22Rv1 (cell line): ENCODE measurements around the gene COL23A1.

Experiments
- H3K27ac ChIP-seq: fragments of 450-650 bp; 2 replicates; pipeline ENCODE4 v1.5.1; 2017
- ZFX ChIP-seq: fragments of 450-650 bp; IDR thresholded peaks from 2 replicates; pipeline ENCODE4 v1.6.1; 2017; ENCODE audit warnings: antibody characterized with exemption, borderline replicate concordance
- TF ChIP-seq, protein P1 (sequence below): fragments of 450-650 bp; IDR thresholded peaks from 2 replicates; pipeline ENCODE4 v1.5.1; 2017; ENCODE audit warnings: mild to moderate bottlenecking

Gene COL23A1

DNA sequence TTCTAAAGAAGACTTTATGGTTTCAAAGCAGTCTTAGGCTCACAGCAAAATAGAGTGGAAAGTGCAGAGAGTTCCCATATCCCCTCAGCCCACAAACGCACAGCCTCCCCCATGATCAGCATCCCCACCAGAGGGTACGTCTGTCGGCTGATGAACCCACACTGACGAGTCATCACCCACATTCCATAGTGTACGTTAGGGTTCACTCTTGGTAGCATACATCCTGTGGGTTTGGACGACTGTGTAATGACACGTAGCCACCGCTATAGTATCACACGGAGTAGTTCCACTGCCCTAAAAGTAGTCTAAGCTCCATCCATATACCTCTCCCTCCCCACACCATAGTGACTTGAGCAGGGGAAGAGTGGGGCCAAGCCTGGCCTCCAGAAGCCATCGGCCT is 221.9 kb downstream of the COL23A1 start:
- H3K27ac ChIP-seq = no peak overlapping the region
- TF ChIP-seq, protein P1, sequence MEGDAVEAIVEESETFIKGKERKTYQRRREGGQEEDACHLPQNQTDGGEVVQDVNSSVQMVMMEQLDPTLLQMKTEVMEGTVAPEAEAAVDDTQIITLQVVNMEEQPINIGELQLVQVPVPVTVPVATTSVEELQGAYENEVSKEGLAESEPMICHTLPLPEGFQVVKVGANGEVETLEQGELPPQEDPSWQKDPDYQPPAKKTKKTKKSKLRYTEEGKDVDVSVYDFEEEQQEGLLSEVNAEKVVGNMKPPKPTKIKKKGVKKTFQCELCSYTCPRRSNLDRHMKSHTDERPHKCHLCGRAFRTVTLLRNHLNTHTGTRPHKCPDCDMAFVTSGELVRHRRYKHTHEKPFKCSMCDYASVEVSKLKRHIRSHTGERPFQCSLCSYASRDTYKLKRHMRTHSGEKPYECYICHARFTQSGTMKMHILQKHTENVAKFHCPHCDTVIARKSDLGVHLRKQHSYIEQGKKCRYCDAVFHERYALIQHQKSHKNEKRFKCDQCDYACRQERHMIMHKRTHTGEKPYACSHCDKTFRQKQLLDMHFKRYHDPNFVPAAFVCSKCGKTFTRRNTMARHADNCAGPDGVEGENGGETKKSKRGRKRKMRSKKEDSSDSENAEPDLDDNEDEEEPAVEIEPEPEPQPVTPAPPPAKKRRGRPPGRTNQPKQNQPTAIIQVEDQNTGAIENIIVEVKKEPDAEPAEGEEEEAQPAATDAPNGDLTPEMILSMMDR = no peak
- TF ChIP-seq ZFX = no peak

DNA sequence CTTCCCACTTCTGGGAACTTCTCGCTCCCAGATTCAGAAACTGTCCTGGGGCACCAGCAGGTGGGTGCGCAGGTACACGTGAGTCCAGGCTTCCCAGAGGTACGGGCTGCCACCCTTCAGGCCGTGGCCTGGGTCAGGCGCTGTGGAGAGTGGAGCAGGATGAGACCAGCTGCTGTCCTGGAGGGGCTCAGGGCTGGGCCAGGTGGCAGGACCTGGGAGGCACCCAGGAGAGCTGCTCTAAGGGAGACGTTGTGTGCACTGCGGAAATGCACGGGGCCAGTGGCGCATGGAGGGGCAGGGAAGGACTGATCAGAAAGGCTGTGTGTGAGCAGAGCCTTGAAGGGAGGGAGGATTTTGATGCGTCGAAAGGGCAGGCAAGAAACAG is 222.5 kb downstream of the COL23A1 start:
- TF ChIP-seq, protein P1 = no peak
- no peak for TF ChIP-seq ZFX
- H3K27ac ChIP-seq = no peak overlapping the region

DNA sequence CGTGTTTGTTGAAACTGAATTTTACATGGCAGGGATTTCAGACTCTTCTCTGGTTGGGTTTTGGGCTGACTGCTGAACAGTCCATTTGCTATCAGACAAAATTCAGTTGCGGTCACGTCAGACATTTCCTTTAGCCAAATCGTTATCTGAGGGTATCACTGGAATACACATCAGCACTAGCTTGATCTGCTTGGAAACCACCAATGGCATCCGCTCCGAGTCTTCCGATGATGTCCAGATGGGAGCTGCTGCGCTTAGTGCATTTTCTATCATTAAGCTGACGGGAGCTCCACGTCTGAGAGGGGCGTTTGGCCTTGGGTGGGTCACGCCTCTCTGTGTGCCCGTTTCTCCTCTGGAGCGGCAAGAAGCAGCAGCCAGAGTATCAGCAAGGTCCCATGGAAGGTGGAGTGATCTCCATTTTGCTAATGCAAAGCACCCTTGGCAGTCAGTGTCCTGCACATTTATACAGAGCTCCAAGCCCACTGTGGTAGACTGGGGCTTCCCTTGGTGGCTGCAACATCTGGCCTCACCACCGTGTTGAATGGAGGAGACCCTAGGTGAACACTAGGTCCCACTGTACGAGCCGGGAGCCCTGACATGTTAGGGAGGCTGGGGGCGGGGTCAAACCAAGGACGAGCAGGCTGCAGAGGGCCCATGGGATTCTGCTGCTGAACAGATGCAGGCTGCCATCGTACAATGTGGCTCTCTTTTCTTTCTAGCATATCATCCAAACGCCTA is 223.0 kb downstream of the COL23A1 start:
- no peak for TF ChIP-seq ZFX
- TF ChIP-seq, protein P1 = no peak
- H3K27ac ChIP-seq = no peak overlapping the region

DNA sequence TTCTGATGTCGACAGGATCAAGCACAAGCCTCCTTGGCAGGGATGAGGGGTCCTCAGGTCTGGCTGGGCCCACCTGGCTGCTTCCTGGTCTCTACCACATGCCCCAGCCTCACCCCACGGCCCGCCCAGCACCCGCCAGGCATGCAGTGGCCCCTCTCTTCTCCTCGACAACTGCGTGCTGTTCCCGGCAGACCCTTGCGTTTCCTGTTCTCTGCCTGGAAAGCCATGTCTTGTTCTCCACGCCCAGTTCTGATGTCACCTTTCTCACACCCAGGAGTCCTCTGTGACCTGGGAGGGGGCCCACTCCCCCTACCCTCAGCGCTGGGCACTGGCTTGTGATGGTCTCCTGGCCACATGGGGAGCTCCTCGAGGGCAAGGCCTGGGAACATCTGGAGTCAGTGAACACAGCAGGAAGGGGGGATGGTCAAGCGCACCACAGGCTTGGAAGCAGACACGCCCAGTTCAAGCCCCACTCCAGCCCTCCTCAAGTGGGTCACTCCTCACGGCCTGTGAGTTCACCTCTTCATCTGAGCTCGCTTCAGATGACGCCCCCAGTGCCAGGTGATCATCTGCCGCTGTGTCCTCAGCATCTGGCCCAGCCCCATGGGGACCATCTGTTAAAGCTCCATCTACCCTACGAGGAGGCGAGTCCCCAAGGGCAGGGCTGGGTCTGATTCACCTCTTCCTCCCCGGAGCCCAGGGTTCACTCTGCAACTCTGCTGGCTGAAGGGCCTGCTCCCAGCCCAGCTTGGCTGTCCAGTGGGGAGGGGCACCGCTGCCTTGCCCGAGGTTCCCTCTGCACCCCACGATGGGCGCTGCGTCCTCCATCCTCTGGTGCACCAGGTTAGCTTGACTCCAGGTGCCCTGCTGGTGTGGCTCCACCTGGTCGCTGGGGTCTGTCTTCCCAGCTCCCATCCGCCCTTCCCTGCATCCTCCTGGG is 224.4 kb downstream of the COL23A1 start:
- H3K27ac ChIP-seq = no peak overlapping the region

DNA sequence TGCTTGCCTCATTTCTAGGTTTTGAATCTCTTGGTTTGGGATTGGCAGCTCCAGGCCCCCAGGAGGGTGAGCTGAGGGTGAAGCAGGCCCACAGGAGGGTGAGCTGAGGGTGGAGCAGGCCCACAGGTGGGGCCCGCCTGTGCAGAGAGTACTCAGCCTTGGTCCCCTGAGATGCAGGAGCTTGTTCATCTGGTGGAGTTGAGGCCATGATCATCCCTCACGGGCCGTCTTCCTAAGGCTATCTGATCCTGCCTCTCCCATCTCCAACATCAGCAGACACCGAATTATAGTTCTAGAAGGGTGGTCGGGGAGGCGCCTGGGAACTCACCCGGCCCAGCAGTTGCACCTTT is 225.9 kb downstream of the COL23A1 start:
- TF ChIP-seq, protein P1 = no peak
- no peak for TF ChIP-seq ZFX
- no peak overlapping the region for H3K27ac ChIP-seq

More for the DNA sequence above, 224.4 kb downstream of the COL23A1 start:
- no peak for TF ChIP-seq ZFX
- TF ChIP-seq, protein P1 = no peak

DNA sequence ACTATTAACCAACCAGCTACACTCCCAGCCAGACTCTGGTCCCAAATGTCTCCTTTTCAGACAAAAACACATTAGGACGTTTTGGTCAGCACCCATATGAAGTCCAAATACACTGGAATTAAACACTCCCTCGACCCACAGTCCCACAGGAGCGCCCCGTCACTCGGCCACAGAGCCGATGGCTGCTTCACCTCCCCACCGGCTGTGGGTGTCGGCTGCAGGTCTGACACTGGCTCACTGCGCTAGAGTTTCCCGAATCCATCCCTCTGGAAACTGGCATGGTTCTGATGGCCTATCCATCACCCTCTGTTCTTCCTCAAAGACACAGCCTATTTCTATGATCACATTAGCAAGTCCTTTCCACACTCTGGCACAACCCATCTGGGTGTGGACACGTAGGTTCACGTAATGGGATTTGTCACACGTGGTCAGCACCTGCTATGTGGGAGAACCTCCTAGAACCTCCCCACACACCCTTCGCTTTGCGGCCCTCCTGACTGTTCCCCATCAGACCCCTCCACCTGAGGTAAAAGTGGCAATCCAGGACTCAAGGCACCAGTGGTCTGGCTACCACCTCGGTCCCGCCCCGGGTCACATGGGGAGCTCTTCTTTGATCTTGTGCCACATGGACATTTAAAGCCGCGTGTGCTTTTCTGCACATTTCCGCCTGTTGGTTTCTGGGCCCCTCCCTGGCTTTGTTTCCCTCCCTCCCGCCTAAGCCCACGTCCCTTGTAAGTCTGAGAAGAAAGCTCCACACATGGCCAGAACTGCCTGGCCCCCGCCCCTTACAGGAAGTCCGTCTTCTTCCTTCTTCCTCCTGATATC is 226.5 kb downstream of the COL23A1 start:
- no peak overlapping the region for H3K27ac ChIP-seq
- TF ChIP-seq ZFX = no peak
- TF ChIP-seq, protein P1 = no peak
